Measurements from ENCODE around the gene MAP3K15.

Gene MAP3K15

GRCh38 chrX:19410259-19410658, 105.0 kb downstream of the MAP3K15 start:
- TF ChIP-seq CTCF (IDR thresholded peaks at IDR 0.05; ENCODE audit: low read depth, low read length) = no peak
- DNase-seq (ENCODE audit: extremely low read depth, low read depth) = no peak

- DNase-seq (ENCODE audit: extremely low read depth, low read depth) = no peak
- TF ChIP-seq CTCF (IDR thresholded peaks at IDR 0.05; ENCODE audit: low read depth, low read length) = no peak
These were observed 111.6 kb downstream of the MAP3K15 start for GRCh38 chrX:19403696-19404095.

GRCh38 chrX:19392703-19393102, 122.6 kb downstream of the MAP3K15 start:
- TF ChIP-seq CTCF (IDR thresholded peaks at IDR 0.05; ENCODE audit: low read depth, low read length) = no peak
- DNase-seq (ENCODE audit: extremely low read depth, low read depth) = no peak

- no peak for DNase-seq (ENCODE audit: extremely low read depth, low read depth)
- no peak for TF ChIP-seq CTCF (IDR thresholded peaks at IDR 0.05; ENCODE audit: low read depth, low read length)
These were observed 123.2 kb downstream of the MAP3K15 start for GRCh38 chrX:19392078-19392477.

- TF ChIP-seq CTCF (IDR thresholded peaks at IDR 0.05; ENCODE audit: low read depth, low read length) = no peak
- DNase-seq (ENCODE audit: extremely low read depth, low read depth) = no peak
These were observed 126.0 kb downstream of the MAP3K15 start for GRCh38 chrX:19389227-19389845.

GRCh38 chrX:19388741-19389140, 126.6 kb downstream of the MAP3K15 start:
- TF ChIP-seq CTCF (IDR thresholded peaks at IDR 0.05; ENCODE audit: low read depth, low read length) = no peak
- DNase-seq (ENCODE audit: extremely low read depth, low read depth) = no peak

GRCh38 chrX:19388064-19388679, 127.1 kb downstream of the MAP3K15 start:
- TF ChIP-seq CTCF (IDR thresholded peaks at IDR 0.05; ENCODE audit: low read depth, low read length) = no peak
- no peak for DNase-seq (ENCODE audit: extremely low read depth, low read depth)

Data from AG09319 (cell line).